NT2/D1 (cell line): ENCODE measurements around the gene NTMT2.

Experiments used
- SUZ12 ChIP-seq: IDR thresholded peaks from 2 replicates; pipeline ENCODE4 v1.6.1; 2011; ENCODE audit not compliant: insufficient read length, insufficient read depth; ENCODE audit errors: extremely low read depth
- YY1 ChIP-seq: IDR thresholded peaks from 2 replicates; pipeline ENCODE4 v1.6.1; 2011; ENCODE audit not compliant: insufficient read length, insufficient read depth

- TF ChIP-seq SUZ12 (no peak), YY1 (no peak)
Observed at GRCh38 chr1:170133766-170134495, 11.8 kb upstream of the NTMT2 start.
